ENCODE measurements around the gene PRSS48. TPM values are rescaled to one million over a fixed set of nuclear protein-coding genes. Genes with fewer than 3 reads are reported as not detected.
"Not testable (repeated sequence)": the region's sequence is repeated elsewhere in the genome, so short reads cannot be mapped to it uniquely, and the experiment has no call there.

The PRSS48 gene
- not detected for polyA plus RNA-seq (ENCODE audit: insufficient read length in 4 of 4)

- peak in 3 of 4 donors; percentile 26 to 35 (median 29) for DNase-seq (ENCODE audit: low read depth in 4 of 4, low spot score in 3 of 4)
These were observed at the start of gene PRSS48 for GRCh38 chr4:151276787-151277562. Gene PRSS48 (plus strand): TSS chr4:151277161. CDS start chr4:151277173, 12 bp downstream.

- no peak for DNase-seq (ENCODE audit: low read depth in 4 of 4, low spot score in 3 of 4)
These were observed 49.8 kb upstream of the PRSS48 start for GRCh38 chr4:151227172-151227571.

GRCh38 chr4:151227731-151228130 is 49.2 kb upstream of the PRSS48 start:
- peak in 2 of 4 donors; percentile 16 to 24 for DNase-seq (ENCODE audit: low read depth in 4 of 4, low spot score in 3 of 4)

- peak in 2 of 4 donors; percentile 26 to 29 for DNase-seq (ENCODE audit: low read depth in 4 of 4, low spot score in 3 of 4)
These were observed 48.5 kb upstream of the PRSS48 start for GRCh38 chr4:151228189-151229119.

GRCh38 chr4:151231915-151232595 is 44.9 kb upstream of the PRSS48 start:
- no peak for DNase-seq (ENCODE audit: low read depth in 4 of 4, low spot score in 3 of 4)

GRCh38 chr4:151233600-151233999 is 43.4 kb upstream of the PRSS48 start:
- no peak for DNase-seq (ENCODE audit: low read depth in 4 of 4, low spot score in 3 of 4)

DNA sequence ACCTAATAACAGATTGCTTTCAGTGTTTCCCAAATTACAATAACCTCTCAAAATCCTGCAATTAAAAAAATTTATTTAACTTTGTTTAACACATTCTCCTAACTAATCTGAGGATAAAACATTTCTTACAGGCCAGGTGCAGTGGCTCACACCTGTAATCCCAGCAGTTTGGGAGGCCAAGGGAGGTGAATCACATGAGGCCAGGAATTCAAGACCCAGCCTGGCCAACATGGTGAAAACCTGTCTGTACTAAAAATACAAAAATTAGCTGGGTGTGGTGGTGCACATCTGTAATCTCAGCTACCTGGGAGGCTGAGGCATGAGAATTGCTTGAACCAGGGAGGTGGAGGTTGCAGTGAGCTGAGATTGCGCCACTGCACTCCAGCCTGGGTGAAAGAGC is 41.6 kb upstream of the PRSS48 start:
- not testable (repeated sequence) for DNase-seq (ENCODE audit: low read depth in 4 of 4, low spot score in 3 of 4)

DNA sequence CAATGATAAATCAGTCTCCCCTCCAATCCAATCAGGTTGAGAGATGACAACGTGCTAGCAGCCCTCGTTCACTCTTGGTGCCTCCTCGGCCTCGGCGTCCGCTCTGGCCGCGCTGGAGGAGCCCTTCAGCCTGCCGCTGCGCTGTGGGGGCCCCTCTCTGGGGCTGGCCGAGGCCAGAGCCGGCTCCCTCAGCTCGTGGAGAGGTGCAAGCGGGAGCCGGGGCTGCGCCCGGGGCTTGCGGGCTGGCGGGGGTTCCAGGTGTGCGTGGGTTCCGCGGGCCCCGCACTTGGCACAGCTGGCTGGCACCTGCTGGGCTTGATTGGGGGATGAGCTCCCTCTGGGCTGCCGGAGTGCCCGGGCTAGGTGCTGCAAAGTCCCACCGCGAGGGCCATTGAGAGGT is 40.9 kb upstream of the PRSS48 start:
- DNase-seq (ENCODE audit: low read depth in 4 of 4, low spot score in 3 of 4) = no peak

- no peak for DNase-seq (ENCODE audit: low read depth in 4 of 4, low spot score in 3 of 4)
These were observed 38.5 kb upstream of the PRSS48 start for GRCh38 chr4:151238477-151238876.

GRCh38 chr4:151239608-151240007 is 37.4 kb upstream of the PRSS48 start:
- no peak for DNase-seq (ENCODE audit: low read depth in 4 of 4, low spot score in 3 of 4)

- DNase-seq (ENCODE audit: low read depth in 4 of 4, low spot score in 3 of 4) = no peak
These were observed 34.7 kb upstream of the PRSS48 start for GRCh38 chr4:151242305-151242704.

DNA sequence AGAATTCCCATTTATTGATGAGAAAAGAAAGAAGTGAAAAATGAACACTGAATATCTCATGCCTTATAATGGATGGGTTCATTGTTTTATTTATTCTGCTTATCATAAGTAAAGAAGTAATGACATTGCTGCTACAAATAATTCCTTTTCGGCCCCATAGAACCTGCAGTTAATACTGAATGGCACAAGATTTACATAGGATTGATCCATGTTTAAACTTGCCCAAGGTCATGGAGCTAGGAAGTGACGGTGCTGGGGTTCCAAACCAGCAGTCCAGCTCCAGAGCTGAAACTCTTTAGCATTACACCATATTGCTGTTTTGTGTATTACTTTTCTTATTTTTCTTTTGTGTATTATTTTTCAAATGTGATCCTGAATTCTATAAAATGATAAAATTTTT is 30.2 kb upstream of the PRSS48 start:
- no peak for DNase-seq (ENCODE audit: low read depth in 4 of 4, low spot score in 3 of 4)

GRCh38 chr4:151247395-151247794 is 29.6 kb upstream of the PRSS48 start:
- no peak for DNase-seq (ENCODE audit: low read depth in 4 of 4, low spot score in 3 of 4)

- DNase-seq (ENCODE audit: low read depth in 4 of 4, low spot score in 3 of 4) = no peak
These were observed 28.4 kb upstream of the PRSS48 start for GRCh38 chr4:151248519-151248918.

- no peak for DNase-seq (ENCODE audit: low read depth in 4 of 4, low spot score in 3 of 4)
These were observed 26.3 kb upstream of the PRSS48 start for GRCh38 chr4:151250706-151251105.

DNA sequence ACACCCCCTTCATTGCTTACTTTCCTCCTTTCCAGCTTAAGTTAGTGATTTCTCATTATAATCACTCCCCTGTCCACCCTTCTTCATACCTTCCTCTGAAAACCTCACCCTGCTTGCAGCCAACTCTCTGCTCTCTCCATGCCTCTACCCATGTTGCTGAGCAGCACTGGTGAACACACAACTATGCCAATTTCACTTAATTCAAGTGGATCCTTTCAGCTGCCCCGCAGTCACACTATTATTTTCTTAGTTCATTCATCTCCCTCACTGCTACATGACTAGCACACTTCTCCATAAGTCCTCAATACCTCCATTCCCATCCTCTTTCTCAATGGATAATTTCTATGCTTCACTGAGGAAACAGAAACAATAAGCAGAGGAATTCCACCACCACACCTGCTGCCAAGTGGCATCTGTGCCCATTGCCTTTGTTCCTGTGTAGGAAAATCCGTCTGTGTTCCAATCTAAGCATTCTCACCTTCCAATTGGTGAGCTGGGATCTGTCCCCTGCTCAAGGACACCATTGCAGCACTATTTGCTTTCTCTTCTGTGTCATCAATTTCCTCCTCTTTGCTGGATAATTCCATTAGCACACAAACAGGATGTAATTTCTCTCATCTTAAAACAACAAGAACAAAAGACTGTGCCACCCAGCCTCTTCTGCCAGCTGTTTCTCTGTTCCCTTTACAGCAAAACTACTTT is 25.2 kb upstream of the PRSS48 start:
- no peak for DNase-seq (ENCODE audit: low read depth in 4 of 4, low spot score in 3 of 4)

DNA sequence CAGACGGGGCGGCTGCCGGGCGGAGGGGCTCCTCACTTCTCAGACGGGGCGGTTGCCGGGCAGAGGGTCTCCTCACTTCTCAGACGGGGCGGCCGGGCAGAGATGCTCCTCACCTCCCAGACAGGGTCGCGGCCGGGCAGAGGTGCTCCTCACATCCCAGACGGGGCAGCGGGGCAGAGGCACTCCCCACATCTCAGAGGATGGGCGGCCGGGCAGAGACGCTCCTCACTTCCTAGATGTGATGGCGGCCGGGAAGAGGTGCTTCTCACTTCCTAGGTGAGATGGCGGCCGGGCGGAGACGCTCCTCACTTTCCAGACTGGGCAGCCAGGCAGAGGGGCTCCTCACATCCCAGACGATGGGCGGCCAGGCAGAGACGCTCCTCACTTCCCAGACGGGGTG is 21.7 kb upstream of the PRSS48 start:
- not testable (repeated sequence) for DNase-seq (ENCODE audit: low read depth in 4 of 4, low spot score in 3 of 4)

DNA sequence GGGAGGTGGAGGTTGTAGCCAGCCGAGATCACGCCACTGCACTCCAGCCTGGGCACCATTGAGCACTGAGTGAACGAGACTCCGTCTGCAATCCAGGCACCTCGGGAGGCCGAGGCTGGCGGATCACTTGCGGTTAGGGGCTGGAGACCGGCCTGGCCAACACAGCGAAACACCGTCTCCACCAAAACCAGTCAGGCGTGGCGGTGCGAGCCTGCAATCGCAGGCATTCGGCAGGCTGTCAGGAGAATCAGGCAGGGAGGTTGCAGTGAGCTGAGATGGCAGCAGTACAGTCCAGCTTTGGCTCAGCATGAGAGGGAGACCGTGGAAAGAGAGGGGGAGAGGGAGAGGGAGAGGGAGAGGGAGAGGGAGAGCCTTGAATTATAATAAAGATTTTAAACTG is 21.3 kb upstream of the PRSS48 start:
- DNase-seq (ENCODE audit: low read depth in 4 of 4, low spot score in 3 of 4) = not testable (repeated sequence)

GRCh38 chr4:151256134-151256533 is 20.8 kb upstream of the PRSS48 start:
- DNase-seq (ENCODE audit: low read depth in 4 of 4, low spot score in 3 of 4) = no peak

- no peak for DNase-seq (ENCODE audit: low read depth in 4 of 4, low spot score in 3 of 4)
These were observed 19.3 kb upstream of the PRSS48 start for GRCh38 chr4:151257704-151258103.
